OCI-LY3 (cell line): Measurements from ENCODE around the gene CTNNBIP1.

Experiments
- H2AFZ ChIP-seq: fragments of 200-600, 300-600 bp; shearing (Covaris generic); 2 replicates; pipeline ENCODE4 v1.6.0; 2014; ENCODE audit warnings: antibody characterized with exemption, low read depth, low read length
- H3K27ac ChIP-seq: fragments of 200-600, 300-600 bp; sonication (generic); 2 replicates; pipeline ENCODE4 v1.5.1; 2014; ENCODE audit warnings: mild to moderate bottlenecking, low read length, moderate library complexity, mixed read lengths
- H3K27me3 ChIP-seq: fragments of 200-600, 300-600 bp; sonication (generic); 2 replicates; pipeline ENCODE4 v1.6.1; 2014; ENCODE audit warnings: low read depth, low read length, mixed read lengths
- H3K36me3 ChIP-seq: fragments of 200-600, 300-600 bp; sonication (generic); replicated peaks from 2 replicates; pipeline ENCODE3; 2014; ENCODE audit warnings: low read depth, low read length, mixed read lengths
- H3K4me1 ChIP-seq: fragments of 300-600, 200-600 bp; sonication (generic); 2 replicates; pipeline ENCODE4 v1.6.1; 2014; ENCODE audit warnings: low read length, mixed read lengths
- H3K4me2 ChIP-seq: fragments of 200-600, 300-600 bp; sonication (generic); 2 replicates; pipeline ENCODE4 v1.6.1; 2014; ENCODE audit warnings: low read length, mixed read lengths
- H3K4me3 ChIP-seq: fragments of 300-600, 200-600 bp; sonication (generic); 2 replicates; pipeline ENCODE4 v1.5.1; 2014; ENCODE audit warnings: antibody characterized with exemption, mild to moderate bottlenecking, low read length, moderate library complexity
- H3K79me2 ChIP-seq: fragments of 300-600, 200-600 bp; shearing (Covaris generic); 2 replicates; pipeline ENCODE4 v1.6.1; 2014; ENCODE audit warnings: mild to moderate bottlenecking, low read length, mixed read lengths
- H3K9ac ChIP-seq: fragments of 300-600, 200-600 bp; shearing (Covaris generic); 2 replicates; pipeline ENCODE4 v1.6.0; 2014; ENCODE audit warnings: mild to moderate bottlenecking, low read length, moderate library complexity
- H3K9me3 ChIP-seq: fragments of 200-600, 300-600 bp; shearing (Covaris generic); 2 replicates; pipeline ENCODE4 v1.6.1; 2014; ENCODE audit warnings: low read length, mixed read lengths; ENCODE audit not compliant: insufficient read depth
- H4K20me1 ChIP-seq: fragments of 200-600, 300-600 bp; sonication (generic); 2 replicates; pipeline ENCODE4 v1.6.1; 2016; ENCODE audit warnings: low read length, mixed read lengths; ENCODE audit not compliant: insufficient read depth
- CTCF ChIP-seq: fragments of 200-600, 300-600 bp; sonication (generic); IDR thresholded peaks from 2 replicates; pipeline ENCODE4 v1.5.1; 2014; ENCODE audit warnings: antibody characterized with exemption, low read length, low read depth
- EZH2phosphoT487 ChIP-seq: fragments of 200-600 bp; shearing (Covaris generic); IDR thresholded peaks from 2 replicates; pipeline ENCODE4 v1.6.1; 2018; ENCODE audit warnings: antibody characterized with exemption, mixed run types, low read depth

Gene CTNNBIP1

DNA sequence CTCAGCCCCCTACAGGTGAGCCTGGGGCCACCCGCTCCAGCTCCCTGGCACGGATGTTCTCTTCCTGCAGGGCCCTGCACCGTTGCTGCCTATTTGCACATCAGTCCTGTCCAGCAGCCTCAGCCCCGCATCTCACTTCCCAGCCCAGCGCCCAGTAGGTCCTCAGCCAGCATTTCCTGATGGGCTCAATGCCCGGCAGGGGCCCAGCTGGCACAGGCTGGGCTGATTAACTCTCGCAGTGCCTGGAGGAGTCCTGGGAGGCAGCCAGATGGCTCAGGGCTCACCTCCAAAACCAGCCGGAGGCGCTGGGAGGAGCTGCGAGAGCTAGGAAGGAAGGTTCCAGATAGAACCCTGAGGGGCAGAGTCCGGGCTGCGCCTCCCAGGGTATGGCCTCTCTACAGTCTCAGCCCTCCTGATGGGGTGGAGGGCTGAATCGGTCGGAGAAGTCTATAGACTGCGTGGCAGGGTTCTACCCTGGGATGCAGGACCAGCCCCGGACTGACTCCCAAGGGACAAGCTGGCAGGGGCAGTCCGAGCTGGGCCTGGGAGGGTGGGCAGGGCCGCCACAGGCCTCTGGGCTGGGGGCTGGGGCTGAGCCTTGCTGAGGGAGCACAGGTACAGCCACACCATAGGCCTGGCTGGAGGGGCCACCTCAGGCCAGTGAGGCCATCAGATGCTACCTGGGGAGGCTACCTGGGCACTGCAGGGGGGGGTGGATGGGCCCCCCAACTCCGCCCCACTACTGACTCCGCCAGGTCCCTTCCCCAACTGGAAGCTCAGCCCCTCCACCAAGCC is 67.1 kb downstream of the CTNNBIP1 start:
- Histone ChIP-seq H3K27me3 (no peaks in the 10 kb centered on the region), H4K20me1 (no peaks in the 10 kb centered on the region), H3K79me2 (no peaks in the 10 kb centered on the region), H2AFZ (no peak overlapping the region), H3K9ac (no peak overlapping the region), H3K4me2 (no peak overlapping the region), H3K27ac (no peak overlapping the region), H3K36me3 (no peaks in the 10 kb centered on the region), H3K4me1 (no peaks in the 10 kb centered on the region), H3K4me3 (no peak overlapping the region), H3K9me3 (no peaks in the 10 kb centered on the region)
- TF ChIP-seq CTCF (no peak), EZH2phosphoT487 (no peak)

DNA sequence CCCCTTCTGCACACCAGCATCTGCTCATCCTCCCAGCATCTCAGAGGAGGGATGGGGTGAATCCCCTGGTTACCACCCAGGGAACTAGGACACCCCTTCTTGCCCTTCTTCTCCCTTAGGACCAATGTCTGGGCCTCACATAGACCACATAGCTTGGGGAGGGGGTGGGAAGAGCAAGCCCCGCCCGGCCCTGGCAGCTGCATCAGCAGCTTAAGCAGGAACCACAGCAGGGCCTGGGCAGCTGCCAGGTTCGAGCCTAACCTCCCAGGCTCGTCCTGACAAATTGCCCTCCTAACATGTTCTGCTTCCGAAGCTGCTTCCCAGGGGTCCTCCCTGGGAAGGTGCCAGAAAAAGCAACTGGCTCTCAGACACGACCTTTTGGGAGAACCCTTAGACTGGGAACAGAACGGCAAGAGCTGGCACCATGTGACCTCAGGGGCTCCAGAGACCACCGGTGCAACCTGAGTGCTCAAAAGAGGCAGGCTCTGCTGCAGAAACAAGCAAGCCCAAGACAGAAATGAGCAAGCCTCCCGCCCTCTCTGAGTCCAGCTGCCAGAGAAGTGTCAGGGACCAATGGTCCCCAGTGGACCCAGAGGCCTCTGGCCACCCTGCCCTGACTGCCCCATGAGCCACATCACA is 67.9 kb downstream of the CTNNBIP1 start:
- H3K36me3 ChIP-seq = no peaks in the 10 kb centered on the region
- H3K4me1 ChIP-seq = no peaks in the 10 kb centered on the region
- H3K27ac ChIP-seq = no peak overlapping the region
- no peak overlapping the region for H3K9ac ChIP-seq
- no peaks in the 10 kb centered on the region for H3K27me3 ChIP-seq
- no peaks in the 10 kb centered on the region for H3K9me3 ChIP-seq
- H3K4me3 ChIP-seq = no peak overlapping the region
- no peaks in the 10 kb centered on the region for H4K20me1 ChIP-seq
- H3K4me2 ChIP-seq = no peak overlapping the region
- TF ChIP-seq EZH2phosphoT487 = no peak
- TF ChIP-seq CTCF = no peak
- H2AFZ ChIP-seq = no peak overlapping the region
- H3K79me2 ChIP-seq = no peaks in the 10 kb centered on the region

GRCh38 chr1:9841460-9841859 is 68.6 kb downstream of the CTNNBIP1 start:
- Histone ChIP-seq H3K4me3 (no peak overlapping the region), H3K9ac (no peak overlapping the region), H3K27me3 (no peaks in the 10 kb centered on the region), H4K20me1 (no peaks in the 10 kb centered on the region), H3K4me1 (no peaks in the 10 kb centered on the region), H3K36me3 (no peaks in the 10 kb centered on the region), H3K79me2 (no peaks in the 10 kb centered on the region), H2AFZ (no peak overlapping the region), H3K9me3 (no peaks in the 10 kb centered on the region), H3K27ac (no peak overlapping the region), H3K4me2 (no peak overlapping the region)
- TF ChIP-seq CTCF (no peak), EZH2phosphoT487 (no peak)

- H4K20me1 ChIP-seq = no peaks in the 10 kb centered on the region
- no peak overlapping the region for H3K4me2 ChIP-seq
- H3K4me1 ChIP-seq = no peaks in the 10 kb centered on the region
- no peak overlapping the region for H3K27ac ChIP-seq
- H3K36me3 ChIP-seq = no peaks in the 10 kb centered on the region
- H3K4me3 ChIP-seq = no peak overlapping the region
- TF ChIP-seq CTCF = no peak
- TF ChIP-seq EZH2phosphoT487 = no peak
- no peaks in the 10 kb centered on the region for H3K9me3 ChIP-seq
- no peaks in the 10 kb centered on the region for H3K79me2 ChIP-seq
- no peak overlapping the region for H2AFZ ChIP-seq
- no peaks in the 10 kb centered on the region for H3K27me3 ChIP-seq
- no peak overlapping the region for H3K9ac ChIP-seq
These were observed 69.9 kb downstream of the CTNNBIP1 start for GRCh38 chr1:9840176-9840575.
